Jurkat, Clone E6-1 (cell line): ENCODE measurements around the gene CD96.
A peak's percentile ranks its signal among the peaks of the same experiment; 100 is the strongest.

Source experiments
- DNase-seq: peaks from one replicate; pipeline ENCODE4 v3.0.0-alpha.2; 2011; ENCODE audit warnings: low read depth, low spot score
- H3K4me3 ChIP-seq: 2 replicates; pipeline ENCODE4 v1.5.1; 2011; ENCODE audit warnings: mild to moderate bottlenecking, low read length, control low read depth, moderate library complexity

The CD96 gene

DNA sequence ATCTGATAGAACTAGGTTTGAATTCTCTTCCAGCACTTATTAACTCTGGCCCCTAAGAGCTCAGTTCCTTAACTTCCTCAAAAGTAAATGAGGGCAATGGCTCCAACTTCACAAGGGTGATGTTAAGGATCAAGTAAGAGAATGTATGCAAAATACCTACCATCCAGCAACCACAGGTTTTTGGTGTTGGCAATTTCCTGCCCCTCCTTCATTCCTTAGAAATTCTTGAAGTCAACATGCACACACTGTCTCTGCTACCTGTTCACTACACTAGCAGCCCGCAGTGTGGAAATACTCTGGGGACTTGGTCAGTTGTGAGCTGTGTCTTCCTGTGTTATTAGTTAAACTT is 48.1 kb downstream of the CD96 start:
- H3K4me3 ChIP-seq: no peak overlapping the region
- DNase-seq: no peak

DNA sequence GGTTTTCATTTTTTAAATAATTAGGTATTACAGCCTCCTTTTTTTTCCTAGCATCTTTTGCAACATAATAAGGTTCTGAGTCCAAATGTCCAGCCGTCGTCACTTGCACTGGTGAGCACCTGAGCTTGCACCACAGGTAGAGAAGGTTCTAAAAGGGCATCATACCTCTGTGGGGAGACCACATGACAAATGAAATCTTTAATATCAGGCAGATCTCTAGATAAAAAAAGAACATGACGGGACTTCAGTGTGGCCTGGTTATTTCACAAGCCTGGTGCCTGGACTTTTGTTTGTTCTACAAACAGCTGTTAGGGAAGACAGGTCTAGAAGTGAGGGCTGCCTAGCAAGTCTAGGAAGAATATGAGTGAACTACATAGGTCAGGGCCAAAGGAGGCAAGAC is 49.6 kb downstream of the CD96 start:
- no peak for DNase-seq
- H3K4me3 ChIP-seq: no peak overlapping the region

DNA sequence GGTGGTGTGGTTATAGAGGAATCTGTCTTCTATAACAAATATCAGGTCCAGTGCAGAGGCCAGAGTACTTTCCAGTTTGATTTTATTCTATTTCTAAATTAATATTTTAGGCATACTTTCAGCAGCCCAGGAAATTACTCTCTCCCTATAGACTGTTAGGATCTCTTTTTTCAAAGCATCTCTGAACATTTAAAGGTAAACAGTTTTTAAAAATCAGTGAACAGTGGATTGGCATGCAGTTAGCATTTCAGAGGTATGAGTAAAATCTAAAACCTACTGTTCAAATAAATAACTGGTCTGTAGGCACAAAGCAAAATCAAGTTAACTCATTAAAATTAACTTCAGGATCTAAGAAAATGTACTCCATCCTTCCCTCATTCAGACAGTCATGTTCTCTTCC is 50.1 kb downstream of the CD96 start:
- H3K4me3 ChIP-seq: no peak overlapping the region

DNA sequence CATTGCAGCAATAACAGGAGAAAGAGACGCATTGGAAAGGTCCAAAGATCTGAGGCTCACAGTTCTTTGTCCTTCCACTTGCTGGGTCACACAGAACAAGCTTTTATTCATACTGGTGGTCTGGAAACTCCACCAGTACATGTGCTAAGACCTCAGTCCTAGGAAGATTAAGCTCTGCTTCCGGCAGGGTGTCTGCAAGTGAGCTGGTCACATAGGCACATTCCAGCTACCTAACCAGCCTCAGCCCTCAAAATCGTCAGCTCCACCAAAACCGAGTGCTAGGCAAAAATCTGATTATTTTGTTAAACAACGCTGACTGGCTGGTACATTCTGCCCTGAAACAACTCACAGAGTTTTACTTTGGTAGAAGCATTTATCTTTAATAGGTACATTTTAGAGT is 50.9 kb downstream of the CD96 start:
- H3K4me3 ChIP-seq: no peak overlapping the region
- DNase-seq: no peak

More for the DNA sequence above, 50.1 kb downstream of the CD96 start:
- no peak for DNase-seq

DNA sequence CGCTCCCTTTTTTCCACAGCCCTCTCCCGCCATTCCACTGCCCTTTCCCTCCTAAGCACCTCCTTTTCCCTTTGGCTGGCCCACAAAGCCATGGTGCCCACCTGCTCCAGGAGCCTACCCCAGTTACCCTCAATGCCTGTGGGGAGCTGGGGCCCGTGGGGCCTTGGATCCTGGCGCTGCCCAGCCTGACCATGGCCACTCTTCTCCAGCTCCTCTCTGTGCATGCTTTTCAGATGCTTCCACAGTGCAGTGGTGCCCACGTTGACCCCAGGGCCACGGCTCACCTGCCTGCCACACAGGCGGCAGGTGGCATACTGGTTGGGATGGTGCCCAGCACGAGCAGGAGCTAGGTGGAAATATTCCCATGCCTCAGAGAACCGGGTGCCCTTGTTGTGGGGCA is 51.7 kb downstream of the CD96 start:
- H3K4me3 ChIP-seq: no peak overlapping the region
- DNase-seq: no peak

DNA sequence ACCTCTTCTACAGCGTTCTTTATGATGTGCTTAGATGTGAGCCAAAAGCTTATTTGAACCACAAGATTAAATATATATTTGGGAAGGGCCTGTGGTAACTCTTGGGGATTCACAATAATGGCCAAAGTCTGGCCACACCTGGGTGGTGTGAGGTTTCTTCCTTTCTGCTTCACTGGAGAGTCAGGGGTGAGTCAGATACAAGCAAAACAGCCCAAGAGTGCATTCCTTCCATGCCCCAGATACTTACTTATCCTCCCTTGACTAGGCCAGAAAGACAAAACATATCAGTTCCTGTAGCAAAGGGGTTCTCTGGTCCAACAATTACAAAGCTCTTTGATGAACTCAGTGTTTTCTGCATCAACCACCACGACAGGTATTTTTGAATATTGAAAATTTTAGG is 52.2 kb downstream of the CD96 start:
- no peak overlapping the region for H3K4me3 ChIP-seq
- DNase-seq: no peak

DNA sequence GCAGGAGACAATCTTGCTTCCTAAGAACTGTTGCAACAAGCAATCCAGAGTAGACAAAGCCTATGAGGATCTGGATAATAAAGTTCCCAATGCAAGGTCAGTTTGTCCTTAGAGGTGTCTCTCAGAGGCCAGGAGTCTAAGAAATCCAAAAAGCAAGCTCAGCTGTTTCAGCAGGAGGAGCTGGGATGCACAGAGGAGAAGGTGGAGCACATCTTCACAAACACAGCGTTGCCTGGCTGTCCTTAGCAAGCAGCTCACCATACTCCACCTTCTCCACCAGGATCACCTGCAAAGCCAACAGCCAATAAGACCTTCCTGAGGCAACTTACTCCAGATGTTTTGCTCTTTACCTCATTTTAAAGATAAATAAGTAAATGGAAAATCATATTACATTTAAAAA is 52.8 kb downstream of the CD96 start:
- no peak overlapping the region for H3K4me3 ChIP-seq
- no peak for DNase-seq

DNA sequence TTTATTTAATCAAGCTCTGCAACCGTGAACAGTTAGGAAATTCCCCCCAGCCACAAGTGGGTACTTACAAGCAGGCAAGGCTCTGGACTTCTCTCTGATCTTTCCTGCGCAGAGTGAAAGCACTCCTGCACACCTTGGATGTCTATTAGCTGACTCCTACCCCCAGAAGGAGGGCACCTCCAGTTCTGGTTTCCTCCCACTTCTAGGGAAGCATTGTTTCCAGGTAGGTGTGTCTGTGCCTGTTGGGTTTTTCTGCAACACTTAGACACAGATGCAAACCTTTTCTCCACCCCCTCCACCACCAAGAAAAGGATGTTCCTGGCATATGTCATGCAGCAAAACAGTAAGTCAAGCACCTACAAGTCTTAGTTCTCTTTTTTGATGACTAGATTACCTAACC is 53.2 kb downstream of the CD96 start, which contains the start of gene ZBED2:
Gene ZBED2, minus strand, starts transcription at position 115 of the 400 bp plus-strand sequence. CDS start 1,145 bp downstream, outside the sequence.
- no peak within 1 kb of the TSS for H3K4me3 ChIP-seq
- DNase-seq: no peak

DNA sequence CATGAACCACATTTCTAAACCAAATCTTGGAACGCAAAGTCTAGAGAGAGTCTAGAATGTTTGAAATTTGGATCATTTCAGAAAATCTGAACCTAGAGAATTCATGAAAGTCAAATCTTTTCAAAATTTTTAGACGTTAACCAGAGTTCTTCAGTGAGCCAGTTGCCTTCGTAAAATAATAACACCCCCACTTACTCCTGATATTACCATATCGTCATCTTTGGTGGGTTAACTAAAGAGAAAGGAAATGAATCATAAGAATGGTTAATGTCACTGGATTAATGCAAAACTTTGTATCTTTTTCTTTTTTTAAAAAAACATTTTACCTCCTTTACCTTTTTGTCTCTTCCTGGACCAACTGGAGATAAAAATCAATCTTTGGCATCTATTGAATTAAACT is 54.3 kb downstream of the CD96 start:
- no peak for DNase-seq
- no peak overlapping the region for H3K4me3 ChIP-seq

DNA sequence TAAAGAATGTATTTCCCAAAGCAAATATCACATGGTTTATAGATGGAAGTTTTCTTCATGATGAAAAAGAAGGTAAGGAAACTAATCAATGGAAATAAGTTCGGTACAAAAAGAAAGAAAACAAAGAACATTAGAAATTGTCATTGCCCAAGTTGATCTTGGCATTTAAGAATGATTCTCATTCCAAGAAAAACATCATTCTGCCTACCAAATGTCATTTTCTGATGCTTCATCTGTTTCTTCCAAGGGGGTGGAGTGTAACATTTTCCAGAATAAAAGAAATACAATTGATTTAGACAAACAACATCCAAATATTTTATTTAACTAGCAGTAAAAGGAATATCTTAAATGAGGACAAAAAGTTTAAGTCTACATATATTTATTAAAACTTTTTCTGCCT is 56.1 kb downstream of the CD96 start:
- DNase-seq: no peak
- no peak overlapping the region for H3K4me3 ChIP-seq

DNA sequence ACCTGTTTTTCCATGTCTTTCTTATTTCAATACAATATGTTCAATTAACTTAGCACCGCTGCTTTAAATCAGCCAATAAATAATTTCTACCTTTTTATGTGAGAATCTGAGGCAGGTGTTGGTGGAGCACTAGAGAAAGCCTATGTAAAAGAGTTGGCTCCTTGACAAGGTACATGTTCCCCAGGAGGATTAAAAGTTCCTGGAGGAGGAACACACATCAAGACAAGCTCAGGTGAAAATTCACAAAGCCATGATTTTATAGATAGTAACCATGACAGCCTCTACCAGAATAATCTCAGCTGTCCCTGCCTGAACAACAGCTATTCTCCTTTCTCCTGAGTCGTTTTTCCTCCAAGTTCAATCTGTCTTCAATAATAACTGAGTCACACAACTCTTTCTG is 56.6 kb downstream of the CD96 start:
- no peak overlapping the region for H3K4me3 ChIP-seq
- DNase-seq: no peak

DNA sequence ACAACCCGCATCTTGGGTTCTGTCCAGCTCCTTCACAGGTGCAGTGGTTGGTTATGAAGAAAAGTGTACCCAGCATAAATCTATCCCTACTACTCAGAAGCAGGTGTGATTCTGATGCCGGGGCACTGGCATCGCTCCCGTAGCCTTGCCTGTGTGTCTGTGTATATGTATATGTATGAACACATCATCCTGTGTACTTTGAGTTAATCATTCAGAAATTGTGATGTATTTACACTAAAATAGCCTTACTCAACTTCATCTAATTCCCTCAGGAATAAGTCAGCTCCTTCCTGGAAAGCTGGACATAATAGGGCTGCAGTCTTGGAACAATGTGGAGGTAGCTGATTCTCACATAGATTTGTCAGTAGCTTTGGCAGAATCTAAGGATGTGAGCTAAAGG is 59.8 kb downstream of the CD96 start:
- no peak for DNase-seq
- no peak overlapping the region for H3K4me3 ChIP-seq

DNA sequence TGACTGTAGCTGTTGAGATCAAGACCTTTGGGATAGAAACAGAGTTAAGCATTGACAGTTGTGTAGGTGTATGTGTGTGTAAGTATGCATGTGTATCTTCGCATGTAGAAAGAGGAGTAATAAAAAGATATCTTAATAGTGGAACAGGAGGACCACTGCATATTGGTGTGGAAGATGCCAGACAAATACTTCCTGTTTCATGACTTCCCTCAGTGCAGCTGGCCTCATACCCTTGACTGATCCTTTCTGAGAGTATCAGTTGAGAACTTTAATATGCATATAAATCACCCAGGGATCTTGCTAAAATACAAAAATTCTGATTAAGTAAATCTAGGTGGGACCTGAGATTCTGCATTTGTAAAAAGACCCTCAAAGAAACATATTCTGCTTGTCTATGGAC is 61.7 kb downstream of the CD96 start:
- no peak overlapping the region for H3K4me3 ChIP-seq
- no peak for DNase-seq

DNA sequence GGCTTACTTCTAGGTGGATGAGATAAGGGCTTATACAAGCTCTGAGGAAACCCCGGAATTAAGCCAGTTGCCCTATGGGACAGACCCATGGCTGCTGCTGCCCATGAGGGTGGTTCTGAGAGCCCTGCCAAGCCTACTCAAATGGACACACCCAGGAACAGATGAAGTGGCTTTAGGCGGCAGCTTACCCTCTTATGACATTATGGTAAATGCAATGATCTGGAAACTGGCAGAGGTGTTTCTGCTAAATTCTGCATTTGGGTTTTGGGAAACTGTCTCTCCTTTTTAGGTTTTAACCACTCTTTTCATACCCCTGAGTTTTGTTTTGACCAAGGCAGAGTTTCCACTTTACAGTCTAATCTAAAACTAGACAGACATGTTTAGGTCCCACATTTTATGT is 62.1 kb downstream of the CD96 start:
- no peak for DNase-seq
- H3K4me3 ChIP-seq: no peak overlapping the region

DNA sequence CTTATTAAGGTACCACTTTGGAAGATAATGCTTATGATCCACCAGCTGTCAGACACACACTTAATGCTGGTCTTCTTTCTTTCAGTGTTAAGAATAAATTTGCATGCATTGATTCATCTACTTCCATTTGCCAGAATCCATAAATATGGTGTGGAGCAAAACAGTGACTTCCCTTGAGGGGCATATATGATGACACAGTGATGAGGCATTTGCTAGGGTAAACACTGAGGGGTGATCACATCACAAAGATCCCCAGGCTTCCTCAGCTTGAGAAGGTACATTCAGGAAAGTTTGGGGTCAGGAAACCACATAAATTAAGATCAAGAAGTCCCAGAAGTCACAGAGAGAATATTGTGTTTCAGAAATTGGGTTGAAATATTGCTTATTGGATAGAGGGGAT is 63.0 kb downstream of the CD96 start:
- no peak for DNase-seq
- H3K4me3 ChIP-seq: no peak overlapping the region

DNA sequence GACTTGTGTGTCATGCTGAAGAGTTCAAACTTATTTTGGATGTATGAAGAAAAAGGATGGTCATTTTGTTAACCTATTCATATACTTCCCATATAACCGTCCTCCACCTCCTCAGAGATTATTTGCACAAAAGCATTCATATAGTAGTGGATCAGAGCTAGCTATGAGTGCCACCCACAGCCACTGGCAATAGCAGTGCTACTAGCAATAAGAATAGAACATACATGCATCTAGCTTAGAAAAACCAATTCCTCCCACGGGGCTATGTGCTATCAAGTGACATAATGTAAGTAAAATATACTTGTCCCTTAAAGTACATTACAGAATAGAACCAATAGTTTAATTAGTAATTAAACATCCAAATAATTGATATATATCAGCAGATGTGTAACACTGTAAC is 63.5 kb downstream of the CD96 start:
- DNase-seq: no peak
- H3K4me3 ChIP-seq: no peak overlapping the region

DNA sequence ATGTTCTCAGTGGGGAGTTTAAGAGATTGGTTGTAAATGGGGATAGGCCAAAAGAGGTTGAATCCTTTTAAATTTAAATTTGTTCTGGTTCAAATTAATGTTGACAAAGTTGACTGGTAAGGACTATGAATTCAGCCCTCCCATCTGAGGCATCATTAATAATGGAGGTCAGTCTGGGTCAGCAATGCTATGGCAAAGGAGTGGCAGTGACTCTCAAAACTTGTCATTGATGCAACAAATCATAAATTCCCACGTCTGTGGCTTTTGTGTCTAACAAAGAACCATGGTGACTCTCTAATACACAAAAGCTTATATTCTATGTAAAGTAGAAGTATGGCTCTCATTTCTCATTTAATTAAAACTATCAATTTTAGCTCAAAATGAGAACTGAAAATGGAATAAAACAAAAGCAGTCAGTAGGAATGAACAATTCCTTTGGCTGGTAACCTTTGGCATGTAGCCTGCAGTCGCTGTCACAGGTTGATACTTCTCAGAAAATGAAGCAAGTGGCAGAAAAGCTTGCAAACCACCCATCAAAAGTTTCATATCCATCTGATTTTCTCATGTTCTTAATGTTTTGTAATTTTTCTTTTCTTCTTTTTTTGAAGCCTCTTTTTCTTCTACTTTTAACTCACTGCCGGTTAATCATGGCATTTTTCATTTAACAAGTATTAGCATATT is 65.4 kb downstream of the CD96 start:
- no peak overlapping the region for H3K4me3 ChIP-seq
- no peak for DNase-seq

DNA sequence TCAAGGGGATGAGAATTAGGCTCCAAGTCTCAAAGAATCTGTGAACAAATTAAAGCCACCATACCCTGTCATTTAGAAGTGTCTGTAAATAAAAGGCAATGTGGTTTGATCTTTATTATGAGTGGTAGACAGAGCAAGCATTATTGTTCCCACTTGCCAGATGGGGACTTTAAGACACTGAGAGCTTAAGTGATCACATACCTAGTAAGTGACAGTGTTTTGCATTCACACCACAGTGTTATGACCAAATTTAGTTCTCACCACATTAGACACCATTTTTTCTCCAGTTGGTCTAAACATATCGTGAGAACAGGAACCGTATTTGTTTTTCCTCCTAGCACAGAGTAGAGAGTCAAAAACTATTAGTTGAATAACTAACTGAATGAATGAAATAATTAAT is 66.4 kb downstream of the CD96 start:
- no peak for DNase-seq
- no peak overlapping the region for H3K4me3 ChIP-seq

DNA sequence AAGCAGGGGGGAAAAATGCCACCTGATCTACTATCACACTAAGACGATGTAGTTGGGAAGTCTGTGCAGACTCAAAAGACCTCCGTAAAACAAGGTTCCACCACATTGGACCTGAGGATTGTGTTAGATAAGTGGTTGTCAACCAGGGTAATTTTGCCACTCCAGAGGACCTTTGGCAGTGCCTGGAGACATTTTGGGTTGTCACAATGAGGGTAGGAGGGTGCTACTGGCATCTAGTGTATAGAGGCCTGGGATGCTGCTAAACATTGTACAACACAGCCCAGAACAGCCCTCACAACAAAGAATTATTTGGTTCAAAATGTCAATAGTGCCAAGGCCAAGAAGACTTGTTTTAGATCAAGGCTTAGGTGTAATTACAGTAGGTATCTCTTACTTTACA is 67.7 kb downstream of the CD96 start:
- no peak overlapping the region for H3K4me3 ChIP-seq
- DNase-seq: no peak

DNA sequence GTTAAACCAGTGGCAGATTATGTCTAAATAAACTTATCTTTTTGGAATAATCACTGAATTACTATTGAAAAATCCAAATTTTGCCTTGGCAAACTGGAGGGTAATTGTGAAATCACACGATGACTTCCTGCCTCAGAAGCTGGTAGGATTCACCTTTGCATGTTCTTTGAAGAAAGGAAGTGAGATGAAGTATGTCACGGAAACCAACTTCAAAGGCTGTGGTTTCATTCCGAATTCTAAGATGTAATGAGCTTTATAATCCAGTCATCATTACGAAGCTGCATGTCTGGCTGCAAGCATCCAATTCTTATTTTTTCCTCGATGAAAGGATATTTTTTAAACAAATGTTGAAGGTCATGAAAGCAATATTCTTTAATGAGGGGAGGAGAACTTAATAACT is 68.2 kb downstream of the CD96 start:
- peak; percentile 95 for DNase-seq
- no peak overlapping the region for H3K4me3 ChIP-seq

DNA sequence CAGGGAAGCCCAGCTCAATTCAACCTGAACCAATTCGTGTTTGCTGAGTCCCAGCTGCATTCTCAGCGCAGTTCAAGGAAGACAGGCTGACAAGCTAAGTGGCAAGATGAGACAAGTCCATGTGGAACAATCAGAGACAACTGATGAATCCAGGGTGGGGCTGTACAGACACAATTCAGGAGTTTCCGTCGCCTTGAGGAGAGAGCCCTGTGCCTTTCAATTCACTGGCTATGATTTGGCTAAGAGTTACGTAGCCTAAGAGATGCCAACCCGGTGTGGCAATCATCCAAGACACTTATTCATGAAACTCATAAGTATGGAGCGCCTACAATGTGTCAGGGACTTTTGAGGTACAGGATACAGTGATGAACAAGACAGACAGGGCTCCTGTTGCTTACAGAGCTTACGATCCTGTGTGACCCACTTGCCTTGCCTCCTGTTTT is 68.6 kb downstream of the CD96 start:
- H3K4me3 ChIP-seq: no peak overlapping the region
- DNase-seq: peak; percentile 20

DNA sequence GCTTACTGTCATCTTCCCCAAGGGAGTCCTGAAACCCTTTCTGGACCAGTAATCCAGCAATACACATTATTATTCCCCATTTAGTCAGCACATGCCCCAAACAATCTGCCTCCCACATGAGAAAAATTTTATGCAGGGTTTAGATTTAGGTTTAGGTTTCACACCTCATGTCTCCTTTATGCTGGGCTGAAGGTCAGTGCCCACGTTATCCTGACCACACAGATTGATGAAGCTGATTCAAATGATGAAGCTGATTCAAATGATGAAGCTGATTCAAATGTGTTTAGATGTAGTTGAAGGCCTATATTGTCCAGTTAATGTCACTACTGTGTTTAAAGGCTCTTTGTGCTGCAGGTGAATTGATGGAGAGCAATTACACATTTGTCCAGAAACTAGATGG is 71.3 kb downstream of the CD96 start:
- no peak for DNase-seq
- no peak overlapping the region for H3K4me3 ChIP-seq
